ENCODE data around the gene KANSL1. TPM values are rescaled to one million over a fixed set of nuclear protein-coding genes. Genes with fewer than 3 reads are reported as not detected.

The KANSL1 gene
- total and polyA plus RNA-seq, 7 experiments from 2014 or later = 17.4 to 230 (median 163) TPM

DNA sequence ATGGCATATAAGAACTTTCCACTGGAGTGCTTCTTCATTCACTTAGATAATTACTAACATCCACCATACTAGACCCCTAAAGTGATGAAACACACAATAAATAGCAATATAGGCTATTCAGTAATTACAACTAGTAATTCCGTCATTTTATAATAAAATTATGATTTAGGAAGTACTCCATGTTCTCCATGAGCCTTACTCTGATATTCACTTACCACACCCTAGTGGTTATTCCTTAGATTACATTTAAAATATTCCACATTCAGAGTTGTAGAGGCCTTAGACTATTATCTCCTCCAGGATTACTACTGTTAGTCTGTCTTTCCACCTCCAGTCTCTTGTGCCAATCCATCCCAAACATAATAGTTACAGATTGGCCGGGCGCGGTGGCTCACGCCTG, 131.8 kb downstream of the KANSL1 start:
- ATAC-seq = peak; percentile 41
- peak overlapping the region in 4 of 9 donors; percentile 22 to 69 (median 44) for H3K27ac Mint-ChIP-seq
- Histone ChIP-seq H3K27me3 (ENCODE audit: control insufficient read depth in 2 of 2, insufficient read depth in 2 of 2, low read length in 2 of 2) (no peaks in the 10 kb centered on the region), H3K27ac (ENCODE audit: low read depth, low read length) (no peak overlapping the region), H3K4me1 (ENCODE audit: control insufficient read depth in 2 of 2, insufficient read depth in 2 of 2, low read length in 2 of 2) (no peaks in the 10 kb centered on the region), H3K4me3 (ENCODE audit: low read length) (no peak overlapping the region), H3K9me3 (ENCODE audit: control insufficient read depth in 2 of 3, low read length in 3 of 3) (no peaks in the 10 kb centered on the region), H3K36me3 (ENCODE audit: control insufficient read depth in 2 of 3, insufficient read depth in 3 of 3, low read length in 3 of 3) (peaks cover 5 to 37% (median 13%) of the 10 kb centered on the region in 3 experiments)
- peaks cover 1 to 59% (median 39%) of the 10 kb centered on the region in 7 donors for H3K4me1 Mint-ChIP-seq
- POLR2A ChIA-PET = no interaction called here
- intact Hi-C loops (cut with micrococcal nuclease) = loop anchor here in 1 of 2 donors (1.0 kb wide), 2 partner anchors 17 to 59 kb away; no protein-coding TSS in a partner anchor
- DNase-seq = no peak
- H3K9me3 Mint-ChIP-seq = peaks cover 0 to 1% (median 0%) of the 10 kb centered on the region in 11 donors
- no peak overlapping the region for H3K4me3 Mint-ChIP-seq
- peaks cover 5 to 36% (median 11%) of the 10 kb centered on the region in 5 donors for H3K36me3 Mint-ChIP-seq
- CTCF ChIA-PET = interaction anchor here (0.7 to 1.0 kb wide), 3 partner anchors 9 to 1196 kb away, joined by 3 read pairs; no protein-coding TSS in a partner anchor
- no peaks in the 10 kb centered on the region for H3K27me3 Mint-ChIP-seq

DNA sequence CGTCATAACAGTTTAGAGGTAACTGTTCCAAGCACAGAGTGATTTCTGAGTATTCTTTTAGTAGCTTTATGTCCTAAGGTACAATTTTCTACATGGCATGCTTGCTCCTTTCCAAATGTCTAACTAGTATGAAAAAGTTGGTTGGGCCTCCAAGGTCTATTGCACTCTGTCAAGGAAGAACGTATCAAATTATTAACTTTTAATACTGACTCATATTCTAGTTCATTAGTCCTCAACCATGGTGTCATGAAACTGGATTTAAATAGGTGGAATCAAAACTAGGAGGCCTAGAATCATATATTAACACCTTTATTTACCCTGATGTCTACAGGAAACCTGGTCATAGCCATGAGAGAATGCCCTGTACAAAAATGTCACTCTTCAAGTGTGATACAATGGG, 132.8 kb downstream of the KANSL1 start:
- H3K9me3 ChIP-seq (ENCODE audit: control insufficient read depth in 2 of 3, low read length in 3 of 3) = no peaks in the 10 kb centered on the region
- Mint-ChIP-seq H3K27me3 (no peaks in the 10 kb centered on the region), H3K4me3 (no peak overlapping the region), H3K4me1 (peaks cover 1 to 59% (median 39%) of the 10 kb centered on the region in 7 donors), H3K9me3 (peaks cover 0 to 1% (median 0%) of the 10 kb centered on the region in 11 donors), H3K27ac (peak overlapping the region in 5 of 9 donors; percentile 11 to 81 (median 41)), H3K36me3 (peaks cover 4 to 30% (median 11%) of the 10 kb centered on the region in 5 donors)
- no peak overlapping the region for H3K4me3 ChIP-seq (ENCODE audit: low read length)
- no peaks in the 10 kb centered on the region for H3K4me1 ChIP-seq (ENCODE audit: control insufficient read depth in 2 of 2, insufficient read depth in 2 of 2, low read length in 2 of 2)
- CTCF ChIA-PET = interaction anchor here (0.8 kb wide), 1 partner anchor 73 kb away, joined by 3 read pairs; no protein-coding TSS in a partner anchor
- H3K27ac ChIP-seq (ENCODE audit: low read depth, low read length) = peak overlapping the region; percentile 31
- intact Hi-C loops (cut with micrococcal nuclease) = no loop called here
- H3K27me3 ChIP-seq (ENCODE audit: control insufficient read depth in 2 of 2, insufficient read depth in 2 of 2, low read length in 2 of 2) = no peaks in the 10 kb centered on the region
- ATAC-seq (no peak), DNase-seq (no peak)
- POLR2A ChIA-PET = no interaction called here
- peaks cover 5 to 28% (median 6%) of the 10 kb centered on the region in 3 experiments for H3K36me3 ChIP-seq (ENCODE audit: control insufficient read depth in 2 of 3, insufficient read depth in 3 of 3, low read length in 3 of 3)

DNA sequence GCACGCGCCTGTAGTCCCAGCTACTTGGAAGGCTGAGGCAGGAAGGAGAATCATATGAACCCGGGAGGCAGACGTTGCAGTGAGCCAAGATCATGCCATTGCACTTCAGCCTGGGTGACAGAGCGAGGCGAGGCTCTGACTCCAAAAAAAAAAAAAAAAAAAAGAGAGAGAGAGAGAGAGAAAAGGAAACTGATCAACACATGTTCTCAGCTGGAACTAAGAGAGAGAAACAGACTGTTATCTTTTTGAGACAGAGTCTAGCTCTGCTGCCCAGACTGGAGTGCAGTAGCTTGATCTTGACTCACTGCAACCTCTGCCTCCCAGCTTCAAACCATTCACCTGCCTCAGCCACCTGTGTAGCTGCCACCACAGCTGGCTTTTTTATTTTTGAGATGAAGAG, 133.7 kb downstream of the KANSL1 start:
- H3K27ac ChIP-seq (ENCODE audit: low read depth, low read length) = no peak overlapping the region
- H3K4me1 Mint-ChIP-seq = peaks cover 0 to 57% (median 40%) of the 10 kb centered on the region in 7 donors
- POLR2A ChIA-PET = no interaction called here
- H3K27me3 Mint-ChIP-seq = no peaks in the 10 kb centered on the region
- no peak for ATAC-seq
- H3K9me3 Mint-ChIP-seq = no peaks in the 10 kb centered on the region
- H3K9me3 ChIP-seq (ENCODE audit: control insufficient read depth in 2 of 3, low read length in 3 of 3) = no peaks in the 10 kb centered on the region
- H3K4me1 ChIP-seq (ENCODE audit: control insufficient read depth in 2 of 2, insufficient read depth in 2 of 2, low read length in 2 of 2) = no peaks in the 10 kb centered on the region
- intact Hi-C loops (cut with micrococcal nuclease) = loop anchor here in 1 of 2 donors (2.0 kb wide), 1 partner anchor 13 kb away; no protein-coding TSS in a partner anchor
- H3K36me3 ChIP-seq (ENCODE audit: control insufficient read depth in 2 of 3, insufficient read depth in 3 of 3, low read length in 3 of 3) = peaks cover 0 to 25% (median 5%) of the 10 kb centered on the region in 3 experiments
- H3K27ac Mint-ChIP-seq = peak overlapping the region in 8 of 9 donors; percentile 25 to 83 (median 68)
- H3K36me3 Mint-ChIP-seq = peaks cover 1 to 32% (median 12%) of the 10 kb centered on the region in 5 donors
- no peaks in the 10 kb centered on the region for H3K27me3 ChIP-seq (ENCODE audit: control insufficient read depth in 2 of 2, insufficient read depth in 2 of 2, low read length in 2 of 2)
- CTCF ChIA-PET = no interaction called here
- no peak overlapping the region for H3K4me3 ChIP-seq (ENCODE audit: low read length)
- no peak for DNase-seq
- H3K4me3 Mint-ChIP-seq = no peak overlapping the region

DNA sequence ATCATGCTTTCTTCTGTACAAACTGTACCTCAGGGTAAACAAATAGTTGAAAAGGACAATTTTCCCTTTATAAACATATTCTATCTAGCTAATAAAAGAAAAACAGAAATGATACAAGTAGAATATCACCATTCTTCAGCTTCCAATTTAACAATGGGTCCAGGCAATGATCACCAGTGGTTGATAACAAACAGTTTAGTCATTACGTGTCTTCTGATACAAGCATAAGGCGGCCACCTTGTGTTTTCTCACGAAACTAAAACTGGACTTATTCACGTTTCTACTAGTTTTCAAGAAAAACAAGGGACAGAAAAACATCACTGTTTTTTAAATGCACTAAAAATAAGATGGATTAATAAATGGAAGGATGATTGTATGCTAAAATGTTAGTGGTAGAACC, 135.9 kb downstream of the KANSL1 start:
- ChIA-PET POLR2A (no interaction called here), CTCF (interaction anchor here (0.6 to 3.2 kb wide), 4 partner anchors 13 to 155 kb away, joined by 3 to 16 read pairs (median 4); no protein-coding TSS in a partner anchor)
- H3K36me3 Mint-ChIP-seq = peaks cover 6 to 37% (median 10%) of the 10 kb centered on the region in 5 donors
- no peaks in the 10 kb centered on the region for H3K4me1 ChIP-seq (ENCODE audit: control insufficient read depth in 2 of 2, insufficient read depth in 2 of 2, low read length in 2 of 2)
- no peak for ATAC-seq
- H3K27ac ChIP-seq (ENCODE audit: low read depth, low read length) = peak overlapping the region; percentile 39
- H3K4me3 Mint-ChIP-seq = no peak overlapping the region
- peak overlapping the region in 5 of 9 donors; percentile 60 to 85 (median 78) for H3K27ac Mint-ChIP-seq
- intact Hi-C loops (cut with micrococcal nuclease) = no loop called here
- H3K9me3 Mint-ChIP-seq = no peaks in the 10 kb centered on the region
- H3K9me3 ChIP-seq (ENCODE audit: control insufficient read depth in 2 of 3, low read length in 3 of 3) = no peaks in the 10 kb centered on the region
- H3K36me3 ChIP-seq (ENCODE audit: control insufficient read depth in 2 of 3, insufficient read depth in 3 of 3, low read length in 3 of 3) = peaks cover 0 to 23% (median 5%) of the 10 kb centered on the region in 3 experiments
- H3K27me3 ChIP-seq (ENCODE audit: control insufficient read depth in 2 of 2, insufficient read depth in 2 of 2, low read length in 2 of 2) = no peaks in the 10 kb centered on the region
- DNase-seq = no peak
- H3K27me3 Mint-ChIP-seq = no peaks in the 10 kb centered on the region
- H3K4me3 ChIP-seq (ENCODE audit: low read length) = no peak overlapping the region
- peaks cover 4 to 64% (median 44%) of the 10 kb centered on the region in 7 donors for H3K4me1 Mint-ChIP-seq

DNA sequence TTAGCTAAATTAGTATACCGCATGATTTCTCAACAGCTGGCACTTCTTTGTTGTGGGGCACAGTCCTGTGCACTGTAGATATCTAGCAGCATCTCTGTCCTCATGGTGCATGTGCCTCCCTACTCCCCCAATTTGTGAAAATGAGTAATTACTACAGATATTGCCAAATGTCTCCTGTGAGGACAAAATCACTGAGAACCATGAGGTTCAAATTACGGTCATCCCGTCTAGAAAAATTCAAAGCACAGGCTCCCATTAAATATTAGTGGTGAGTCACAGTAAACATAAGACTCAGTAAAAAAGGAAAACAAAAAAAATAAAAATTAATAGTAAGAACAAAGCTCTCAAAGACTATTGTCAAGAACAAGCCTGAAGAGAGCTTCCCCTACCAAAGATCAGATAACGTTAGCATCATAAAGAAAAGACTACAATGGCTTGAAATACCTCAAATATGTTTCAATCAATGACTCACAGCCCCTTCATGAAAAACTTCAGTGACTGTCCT, 136.4 kb downstream of the KANSL1 start:
- intact Hi-C loops (cut with micrococcal nuclease) = no loop called here
- no peaks in the 10 kb centered on the region for H3K9me3 Mint-ChIP-seq
- H3K27ac ChIP-seq (ENCODE audit: low read depth, low read length) = no peak overlapping the region
- H3K36me3 Mint-ChIP-seq = peaks cover 6 to 37% (median 9%) of the 10 kb centered on the region in 5 donors
- no peak for DNase-seq
- H3K27me3 ChIP-seq (ENCODE audit: control insufficient read depth in 2 of 2, insufficient read depth in 2 of 2, low read length in 2 of 2) = no peaks in the 10 kb centered on the region
- ChIA-PET CTCF (interaction anchor here (0.6 to 3.2 kb wide), 3 partner anchors 12 to 155 kb away, joined by 3 to 16 read pairs (median 6); no protein-coding TSS in a partner anchor), POLR2A (interaction anchor here (0.6 kb wide), 3 partner anchors 8 to 72 kb away, joined by 3 to 4 read pairs (median 3); no protein-coding TSS in a partner anchor)
- peaks cover 9 to 65% (median 45%) of the 10 kb centered on the region in 7 donors for H3K4me1 Mint-ChIP-seq
- no peak for ATAC-seq
- H3K4me1 ChIP-seq (ENCODE audit: control insufficient read depth in 2 of 2, insufficient read depth in 2 of 2, low read length in 2 of 2) = no peaks in the 10 kb centered on the region
- no peaks in the 10 kb centered on the region for H3K27me3 Mint-ChIP-seq
- H3K36me3 ChIP-seq (ENCODE audit: control insufficient read depth in 2 of 3, insufficient read depth in 3 of 3, low read length in 3 of 3) = peaks cover 0 to 23% (median 5%) of the 10 kb centered on the region in 3 experiments
- H3K9me3 ChIP-seq (ENCODE audit: control insufficient read depth in 2 of 3, low read length in 3 of 3) = no peaks in the 10 kb centered on the region
- peak overlapping the region in 6 of 9 donors; percentile 21 to 85 (median 62) for H3K27ac Mint-ChIP-seq
- no peak overlapping the region for H3K4me3 Mint-ChIP-seq
- no peak overlapping the region for H3K4me3 ChIP-seq (ENCODE audit: low read length)

DNA sequence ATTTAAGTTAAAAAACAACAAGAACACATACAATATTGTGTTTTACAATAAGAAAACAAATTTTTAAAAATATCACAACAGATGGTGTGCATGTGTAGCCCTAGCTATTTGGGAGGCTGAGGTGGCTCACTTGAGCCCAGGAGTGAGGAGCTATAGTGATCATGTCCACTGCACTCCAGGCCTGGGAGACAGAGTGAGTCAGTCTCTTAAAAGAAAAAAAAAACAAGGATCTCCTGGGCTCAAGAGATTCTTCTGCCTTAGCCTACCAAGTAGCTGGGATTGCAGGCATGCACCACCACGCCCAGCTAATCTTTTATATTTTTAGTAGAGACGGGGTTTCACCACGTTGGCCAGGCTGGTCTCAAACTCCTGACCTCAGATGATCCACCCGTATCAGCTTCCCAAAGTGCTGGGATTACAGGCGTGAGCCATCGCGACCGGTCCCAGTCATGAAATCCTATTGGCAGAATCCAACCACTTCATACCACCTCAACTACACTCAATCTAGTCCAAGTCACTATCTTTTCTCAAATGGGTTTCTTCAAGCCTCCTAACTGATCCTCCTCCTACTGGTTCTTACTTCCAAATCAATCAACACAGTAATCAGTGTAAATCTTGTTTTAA, 139.2 kb downstream of the KANSL1 start:
- H3K9me3 Mint-ChIP-seq = no peaks in the 10 kb centered on the region
- ChIA-PET POLR2A (interaction anchor here (1.1 kb wide), 1 partner anchor 139 kb away, joined by 3 read pairs; the partner anchor contains the start of gene KANSL1), CTCF (interaction anchor here (1.0 kb wide), 1 partner anchor 11 kb away, joined by 4 read pairs; no protein-coding TSS in a partner anchor)
- peaks cover 5 to 47% (median 16%) of the 10 kb centered on the region in 5 donors for H3K36me3 Mint-ChIP-seq
- no peaks in the 10 kb centered on the region for H3K9me3 ChIP-seq (ENCODE audit: control insufficient read depth in 2 of 3, low read length in 3 of 3)
- no peaks in the 10 kb centered on the region for H3K27me3 Mint-ChIP-seq
- intact Hi-C loops (cut with micrococcal nuclease) = no loop called here
- no peak overlapping the region for H3K27ac ChIP-seq (ENCODE audit: low read depth, low read length)
- H3K4me1 Mint-ChIP-seq = peaks cover 15 to 48% (median 36%) of the 10 kb centered on the region in 7 donors
- peak overlapping the region in 8 of 9 donors; percentile 0 to 79 (median 43) for H3K27ac Mint-ChIP-seq
- no peak overlapping the region for H3K4me3 ChIP-seq (ENCODE audit: low read length)
- ATAC-seq (no peak), DNase-seq (no peak)
- H3K4me1 ChIP-seq (ENCODE audit: control insufficient read depth in 2 of 2, insufficient read depth in 2 of 2, low read length in 2 of 2) = no peaks in the 10 kb centered on the region
- H3K36me3 ChIP-seq (ENCODE audit: control insufficient read depth in 2 of 3, insufficient read depth in 3 of 3, low read length in 3 of 3) = peaks cover 6 to 40% (median 10%) of the 10 kb centered on the region in 3 experiments
- no peaks in the 10 kb centered on the region for H3K27me3 ChIP-seq (ENCODE audit: control insufficient read depth in 2 of 2, insufficient read depth in 2 of 2, low read length in 2 of 2)
- no peak overlapping the region for H3K4me3 Mint-ChIP-seq
